H9 (cell line): ENCODE results near the gene RB1. TPM values are rescaled to one million over a fixed set of nuclear protein-coding genes. Genes with fewer than 3 reads are reported as not detected.

ENCODE experiments used
- DNase-seq: peaks from one replicate; pipeline ENCODE4 v3.0.0-alpha.2; 2017
- H2AFZ ChIP-seq: one replicate; pipeline ENCODE4 v1.6.1; 2013; ENCODE audit warnings: mild to moderate bottlenecking, low read length, control low read depth, moderate library complexity
- H2AK5ac ChIP-seq: 2 replicates; pipeline ENCODE4 v1.6.1; 2013; ENCODE audit warnings: low read length, control low read depth, mixed read lengths; ENCODE audit not compliant: insufficient read length
- H2BK120ac ChIP-seq: one replicate; pipeline ENCODE4 v1.6.1; 2013; ENCODE audit warnings: low read depth, mild to moderate bottlenecking, low read length, control low read depth, inconsistent platforms; ENCODE audit not compliant: poor library complexity, severe bottlenecking
- H2BK12ac ChIP-seq: 2 replicates; pipeline ENCODE4 v1.6.1; 2013; ENCODE audit warnings: low read length, control low read depth, mixed read lengths, low read depth; ENCODE audit not compliant: insufficient read length
- H2BK15ac ChIP-seq: 2 replicates; pipeline ENCODE4 v1.6.1; 2013; ENCODE audit warnings: low read depth, low read length, control low read depth
- H2BK20ac ChIP-seq: one replicate; pipeline ENCODE4 v1.6.1; 2013; ENCODE audit warnings: low read depth, mild to moderate bottlenecking, low read length, control low read depth, inconsistent platforms; ENCODE audit not compliant: poor library complexity, severe bottlenecking
- H2BK5ac ChIP-seq: 2 replicates; pipeline ENCODE4 v1.6.1; 2013; ENCODE audit warnings: low read length, control low read depth, mixed read lengths; ENCODE audit not compliant: insufficient read length
- H3K14ac ChIP-seq: 2 replicates; pipeline ENCODE4 v1.6.1; 2013; ENCODE audit warnings: low read length, control low read depth; ENCODE audit not compliant: insufficient read depth
- H3K18ac ChIP-seq: 2 replicates; pipeline ENCODE4 v1.6.1; 2013; ENCODE audit warnings: low read depth, mild to moderate bottlenecking, mixed read lengths, low read length, control low read depth; ENCODE audit not compliant: insufficient read length
- H3K23ac ChIP-seq: 2 replicates; pipeline ENCODE4 v1.6.1; 2013; ENCODE audit warnings: low read length, control low read depth, mixed read lengths, low read depth; ENCODE audit not compliant: insufficient read length
- H3K23me2 ChIP-seq: 2 replicates; pipeline ENCODE4 v1.6.1; 2013; ENCODE audit warnings: low read depth, mild to moderate bottlenecking, mixed read lengths, low read length, control low read depth; ENCODE audit not compliant: insufficient read length, poor library complexity, severe bottlenecking
- H3K27ac ChIP-seq: 2 replicates; pipeline ENCODE4 v1.5.1; 2013; ENCODE audit warnings: low read length, control low read depth, mixed read lengths, low read depth; ENCODE audit not compliant: insufficient read length
- H3K27me3 ChIP-seq: 2 replicates; pipeline ENCODE4 v1.6.1; 2013; ENCODE audit warnings: low read length, control low read depth, inconsistent platforms; ENCODE audit not compliant: insufficient read depth
- H3K4ac ChIP-seq: 2 replicates; pipeline ENCODE4 v1.6.1; 2013; ENCODE audit warnings: low read depth, mild to moderate bottlenecking, control low read depth, inconsistent platforms, low read length, moderate library complexity
- H3K4me1 ChIP-seq: 2 replicates; pipeline ENCODE4 v1.6.1; 2013; ENCODE audit warnings: low read length, control low read depth, inconsistent platforms; ENCODE audit not compliant: insufficient read depth
- H3K4me2 ChIP-seq: 2 replicates; pipeline ENCODE4 v1.6.1; 2013; ENCODE audit warnings: low read length, control low read depth, mixed read lengths; ENCODE audit not compliant: insufficient read length, insufficient read depth
- H3K56ac ChIP-seq: 2 replicates; pipeline ENCODE4 v1.6.1; 2013; ENCODE audit warnings: low read depth, mild to moderate bottlenecking, mixed read lengths, low read length, control low read depth; ENCODE audit not compliant: insufficient read length
- H3K79me1 ChIP-seq: 2 replicates; pipeline ENCODE4 v1.6.1; 2013; ENCODE audit warnings: low read depth, mild to moderate bottlenecking, moderate library complexity, low read length, control low read depth, inconsistent platforms; ENCODE audit not compliant: insufficient read depth, poor library complexity, severe bottlenecking
- H3K79me2 ChIP-seq: 2 replicates; pipeline ENCODE4 v1.6.1; 2013; ENCODE audit warnings: low read length, control low read depth, inconsistent platforms; ENCODE audit not compliant: insufficient read depth
- H3K9ac ChIP-seq: 2 replicates; pipeline ENCODE4 v1.6.1; 2013; ENCODE audit warnings: low read length, control low read depth, mixed read lengths; ENCODE audit not compliant: insufficient read length; ENCODE audit errors: extremely low read depth
- H3K9me3 ChIP-seq: one replicate; pipeline ENCODE4 v1.6.1; 2013; ENCODE audit warnings: low read depth, low read length, inconsistent platforms; ENCODE audit not compliant: control insufficient read depth
- H3T11ph ChIP-seq: one replicate; pipeline ENCODE4 v1.6.1; 2013; ENCODE audit warnings: mild to moderate bottlenecking, low read length, control low read depth, inconsistent platforms
- H4K20me1 ChIP-seq: one replicate; pipeline ENCODE4 v1.6.1; 2013; ENCODE audit not compliant: control insufficient read depth, insufficient read length, insufficient read depth
- H4K5ac ChIP-seq: 2 replicates; pipeline ENCODE4 v1.6.1; 2013; ENCODE audit warnings: low read depth, mild to moderate bottlenecking, mixed read lengths, low read length, control low read depth; ENCODE audit not compliant: insufficient read length
- H4K8ac ChIP-seq: replicated peaks from 2 replicates; pipeline ENCODE4 v1.6.1; 2013; ENCODE audit warnings: low read length, control low read depth, mixed read lengths, low read depth; ENCODE audit not compliant: insufficient read length
- H4K91ac ChIP-seq: 2 replicates; pipeline ENCODE4 v1.6.1; 2013; ENCODE audit warnings: low read depth, mild to moderate bottlenecking, moderate library complexity, mixed read lengths, low read length, control low read depth; ENCODE audit not compliant: insufficient read length
- H3K27ac Mint-ChIP-seq, 3 experiments: 2 replicates in 2 of 3; 3 replicates in 1 of 3; pipeline ENCODE4 v1.8.0; 2020 to 2021; ENCODE audit warnings: mixed read lengths in 3 of 3, mild to moderate bottlenecking in 1 of 3, moderate library complexity in 1 of 3
- H3K27me3 Mint-ChIP-seq: 2 replicates; pipeline ENCODE4 v1.8.0; 2021; ENCODE audit warnings: low read depth, mild to moderate bottlenecking, moderate library complexity, mixed read lengths
- H3K36me3 Mint-ChIP-seq, 3 experiments: 2 replicates in 2 of 3; 3 replicates in 1 of 3; pipeline ENCODE4 v1.8.0; 2020 to 2021; ENCODE audit warnings: low read depth in 3 of 3, mixed read lengths in 3 of 3; ENCODE audit not compliant: insufficient read depth in 1 of 3
- H3K4me1 Mint-ChIP-seq, 2 experiments: 2 replicates each; pipeline ENCODE4 v1.8.0; 2020; ENCODE audit warnings: mixed read lengths in 2 of 2
- H3K4me3 Mint-ChIP-seq, 2 experiments: 2 replicates in 1 of 2; 3 replicates in 1 of 2; pipeline ENCODE4 v1.8.0; 2020 to 2021; ENCODE audit warnings: mild to moderate bottlenecking in 2 of 2, mixed read lengths in 2 of 2, moderate library complexity in 1 of 2
- H3K9me3 Mint-ChIP-seq, 2 experiments: 2 replicates in 1 of 2; 3 replicates in 1 of 2; pipeline ENCODE4 v1.8.0; 2020; ENCODE audit warnings: mild to moderate bottlenecking in 2 of 2, mixed read lengths in 2 of 2, moderate library complexity in 1 of 2
- total RNA-seq: library from RNA; stranded (reverse); gene quantifications from 2 replicates; pipeline ENCODE4 v1.2.1, GENCODE V29; 2021
- TF ChIP-seq, protein P1 (sequence below): fragments of 200-600 bp; sonication (generic); conservative IDR thresholded peaks from 3 replicates; pipeline ENCODE4 v1.8.0; 2021; ENCODE audit warnings: antibody characterized with exemption, mild to moderate bottlenecking

Gene RB1
- total RNA-seq, 1 experiment from 2014 or later, result 20.5 TPM

DNA sequence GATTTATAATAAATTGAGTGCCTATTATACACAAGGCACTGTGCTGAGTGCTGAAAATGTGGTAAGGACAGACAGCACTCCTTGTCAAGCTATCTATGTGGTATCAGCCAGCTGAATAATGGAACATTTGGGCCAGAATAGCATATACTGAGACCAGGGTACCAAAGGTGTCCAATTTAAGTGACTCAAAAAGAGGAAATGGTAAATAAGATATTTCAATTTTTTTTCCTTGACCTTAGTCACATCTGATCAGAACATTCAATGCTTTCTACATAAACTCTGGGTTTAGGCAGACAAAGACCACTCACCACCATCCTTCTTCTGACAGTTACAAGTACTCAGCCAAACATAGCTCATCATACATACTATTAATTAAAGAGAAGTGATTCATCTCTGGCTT is 186.1 kb downstream of the RB1 start:
- H3K27me3 Mint-ChIP-seq, result no peaks in the 10 kb centered on the region

More for the DNA sequence above, 186.1 kb downstream of the RB1 start:
- Mint-ChIP-seq H3K9me3 (peaks cover 2 to 7% of the 10 kb centered on the region in 2 experiments; a peak in 4 of 5 replicates), H3K27ac (no peak overlapping the region), H3K36me3 (peaks cover 15 to 30% (median 18%) of the 10 kb centered on the region in 3 experiments; a peak in 6 of 7 replicates), H3K4me1 (peaks cover 2 to 4% of the 10 kb centered on the region in 2 experiments; a peak in 2 of 4 replicates), H3K4me3 (no peak overlapping the region)
- Histone ChIP-seq H4K8ac (no peak overlapping the region), H3T11ph (no peak overlapping the region), H3K79me2 (no peaks in the 10 kb centered on the region), H3K4ac (no peak overlapping the region), H3K18ac (no peak overlapping the region), H3K14ac (no peak overlapping the region), H3K27me3 (no peaks in the 10 kb centered on the region), H3K9ac (no peak overlapping the region), H3K27ac (no peak overlapping the region), H3K56ac (no peak overlapping the region), H2BK12ac (no peak overlapping the region), H2BK15ac (no peak overlapping the region), H3K23ac (no peak overlapping the region), H2AFZ (no peak overlapping the region), H4K91ac (no peak overlapping the region), H2BK120ac (no peak overlapping the region), H3K4me2 (no peak overlapping the region), H3K9me3 (no peaks in the 10 kb centered on the region), H2AK5ac (no peak overlapping the region), H3K79me1 (no peaks in the 10 kb centered on the region), H4K20me1 (no peaks in the 10 kb centered on the region), H2BK20ac (no peak overlapping the region), H3K4me1 (no peaks in the 10 kb centered on the region), H4K5ac (no peak overlapping the region), H3K23me2 (no peaks in the 10 kb centered on the region), H2BK5ac (no peak overlapping the region)
- TF ChIP-seq, protein P1, sequence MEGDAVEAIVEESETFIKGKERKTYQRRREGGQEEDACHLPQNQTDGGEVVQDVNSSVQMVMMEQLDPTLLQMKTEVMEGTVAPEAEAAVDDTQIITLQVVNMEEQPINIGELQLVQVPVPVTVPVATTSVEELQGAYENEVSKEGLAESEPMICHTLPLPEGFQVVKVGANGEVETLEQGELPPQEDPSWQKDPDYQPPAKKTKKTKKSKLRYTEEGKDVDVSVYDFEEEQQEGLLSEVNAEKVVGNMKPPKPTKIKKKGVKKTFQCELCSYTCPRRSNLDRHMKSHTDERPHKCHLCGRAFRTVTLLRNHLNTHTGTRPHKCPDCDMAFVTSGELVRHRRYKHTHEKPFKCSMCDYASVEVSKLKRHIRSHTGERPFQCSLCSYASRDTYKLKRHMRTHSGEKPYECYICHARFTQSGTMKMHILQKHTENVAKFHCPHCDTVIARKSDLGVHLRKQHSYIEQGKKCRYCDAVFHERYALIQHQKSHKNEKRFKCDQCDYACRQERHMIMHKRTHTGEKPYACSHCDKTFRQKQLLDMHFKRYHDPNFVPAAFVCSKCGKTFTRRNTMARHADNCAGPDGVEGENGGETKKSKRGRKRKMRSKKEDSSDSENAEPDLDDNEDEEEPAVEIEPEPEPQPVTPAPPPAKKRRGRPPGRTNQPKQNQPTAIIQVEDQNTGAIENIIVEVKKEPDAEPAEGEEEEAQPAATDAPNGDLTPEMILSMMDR, result no peak
- no peak for DNase-seq
